ENCODE data around the gene SLC26A9.

SLC26A9 gene

GRCh38 chr1:205973377-205974232 is 30.3 kb upstream of the SLC26A9 start:
- no peak for DNase-seq (ENCODE audit: low read depth)
- TF ChIP-seq CTCF (IDR thresholded peaks at IDR 0.05; ENCODE audit: insufficient read depth, low read depth, low read length, missing control alignments) = no peak

GRCh38 chr1:205972491-205973168 is 29.4 kb upstream of the SLC26A9 start:
- no peak overlapping the region for H3K4me3 ChIP-seq (ENCODE audit: low read depth, low read length)
- DNase-seq (ENCODE audit: low read depth) = no peak
- TF ChIP-seq CTCF (IDR thresholded peaks at IDR 0.05; ENCODE audit: insufficient read depth, low read depth, low read length, missing control alignments) = no peak

More at GRCh38 chr1:205973377-205974232, 30.3 kb upstream of the SLC26A9 start:
- no peak overlapping the region for H3K4me3 ChIP-seq (ENCODE audit: low read depth, low read length)

GRCh38 chr1:205972081-205972480 is 28.8 kb upstream of the SLC26A9 start:
- TF ChIP-seq CTCF (IDR thresholded peaks at IDR 0.05; ENCODE audit: insufficient read depth, low read depth, low read length, missing control alignments) = no peak
- DNase-seq (ENCODE audit: low read depth) = no peak

GRCh38 chr1:205971082-205971481 is 27.8 kb upstream of the SLC26A9 start:
- no peak overlapping the region for H3K4me3 ChIP-seq (ENCODE audit: low read depth, low read length)
- DNase-seq (ENCODE audit: low read depth) = no peak
- no peak for TF ChIP-seq CTCF (IDR thresholded peaks at IDR 0.05; ENCODE audit: insufficient read depth, low read depth, low read length, missing control alignments)

More at GRCh38 chr1:205972081-205972480, 28.8 kb upstream of the SLC26A9 start:
- H3K4me3 ChIP-seq (ENCODE audit: low read depth, low read length) = no peak overlapping the region

- no peak overlapping the region for H3K4me3 ChIP-seq (ENCODE audit: low read depth, low read length)
- DNase-seq (ENCODE audit: low read depth) = no peak
- TF ChIP-seq CTCF (IDR thresholded peaks at IDR 0.05; ENCODE audit: insufficient read depth, low read depth, low read length, missing control alignments) = no peak
These were observed 27.2 kb upstream of the SLC26A9 start for GRCh38 chr1:205970486-205970885.

GRCh38 chr1:205969229-205969628 is 26.0 kb upstream of the SLC26A9 start:
- H3K4me3 ChIP-seq (ENCODE audit: low read depth, low read length) = no peak overlapping the region
- TF ChIP-seq CTCF (IDR thresholded peaks at IDR 0.05; ENCODE audit: insufficient read depth, low read depth, low read length, missing control alignments) = no peak
- DNase-seq (ENCODE audit: low read depth) = no peak
